ENCODE data around the gene TSPAN32. TPM values are rescaled to one million over a fixed set of nuclear protein-coding genes. Genes with fewer than 3 reads are reported as not detected.

TSPAN32 gene
- not detected in 2 replicates for polyA plus RNA-seq

GRCh38 chr11:2301631-2302305 is at the start of gene TSPAN32, which contains the start of gene C11orf21:
Gene TSPAN32, plus strand, starts transcription at chr11:2302013. Its CDS starts 137 bp downstream, at chr11:2302150.
Gene C11orf21, minus strand, starts transcription at chr11:2301918. Its CDS starts 110 bp downstream, at chr11:2301808.

GRCh38 chr11:2270322-2271076 is 31.3 kb upstream of the TSPAN32 start, which contains the start of gene ASCL2:
Gene ASCL2, minus strand, starts transcription at chr11:2270588. Its CDS starts 256 bp downstream, at chr11:2270332.

Other genes with a start within 250 kb of the TSPAN32 start
- gene IGF2, start 162.6 kb upstream of the TSPAN32 start, polyA plus RNA-seq = 0.14 TPM in 1 of 2 replicates, not detected in the other
- not detected in 2 replicates for gene INS, start 140.8 kb upstream of the TSPAN32 start, polyA plus RNA-seq
- not detected in 2 replicates for gene TH, start 130.2 kb upstream of the TSPAN32 start, polyA plus RNA-seq
- not detected in 2 replicates for gene ASCL2, start 31.4 kb upstream of the TSPAN32 start, polyA plus RNA-seq
- not detected in 2 replicates for gene C11orf21, start 95 bp upstream of the TSPAN32 start, polyA plus RNA-seq
- 41.5 and 50.9 TPM in 2 replicates for gene CD81, start 75.3 kb downstream of the TSPAN32 start, polyA plus RNA-seq
- 3.6 and 4.8 TPM in 2 replicates for gene TSSC4, start 98.7 kb downstream of the TSPAN32 start, polyA plus RNA-seq
- gene TRPM5, start 142.5 kb downstream of the TSPAN32 start, polyA plus RNA-seq = not detected in 2 replicates
- not detected in 2 replicates for gene KCNQ1, start 143.0 kb downstream of the TSPAN32 start, polyA plus RNA-seq

Data from Purkinje cell (primary cell).